GM18951 (cell line): ENCODE data around the gene PEPD.

Experiments
- POLR2A ChIP-seq: IDR thresholded peaks from 4 replicates; pipeline ENCODE4 v1.6.1; 2011; ENCODE audit warnings: mild to moderate bottlenecking; ENCODE audit not compliant: insufficient read length, insufficient read depth; ENCODE audit errors: extremely low read depth
- in situ Hi-C: fragments of 300-500 bp; cut with MboI; formaldehyde crosslinking; loops from one replicate; pipeline ENCODE4 v1.12.0; 2022; ENCODE audit warnings: low sequenced_read_pairs, mixed read lengths, inconsistent platforms; ENCODE audit not compliant: unreplicated experiment

Gene PEPD

GRCh38 chr19:33368074-33368864 lies 153.3 kb downstream of the PEPD start:
- in situ Hi-C loops, result no loop called here
- TF ChIP-seq POLR2A, result no peak

- no peak for TF ChIP-seq POLR2A
- in situ Hi-C loops, result no loop called here
These were observed 154.7 kb downstream of the PEPD start for GRCh38 chr19:33366897-33367296.

DNA sequence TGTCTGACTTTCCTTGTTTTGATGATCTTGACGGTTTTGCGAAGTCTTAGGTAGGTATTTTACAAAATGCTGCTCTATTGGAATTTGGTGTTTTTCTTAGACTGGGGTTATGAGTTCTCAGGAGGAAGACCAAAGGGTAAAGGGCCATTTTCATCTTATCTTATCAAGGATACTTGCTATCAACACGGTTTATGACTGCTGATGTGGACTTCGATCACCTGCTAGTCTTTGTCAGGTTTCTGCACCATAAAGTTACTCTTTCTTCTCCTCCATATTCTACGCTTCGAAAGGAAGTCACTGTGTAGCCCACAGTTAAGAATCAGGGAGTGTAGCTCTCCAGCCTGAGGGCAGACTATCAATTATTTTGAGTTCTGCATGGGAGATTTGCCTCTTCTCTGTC lies 155.5 kb downstream of the PEPD start:
- TF ChIP-seq POLR2A, result no peak
- in situ Hi-C loops, result no loop called here

DNA sequence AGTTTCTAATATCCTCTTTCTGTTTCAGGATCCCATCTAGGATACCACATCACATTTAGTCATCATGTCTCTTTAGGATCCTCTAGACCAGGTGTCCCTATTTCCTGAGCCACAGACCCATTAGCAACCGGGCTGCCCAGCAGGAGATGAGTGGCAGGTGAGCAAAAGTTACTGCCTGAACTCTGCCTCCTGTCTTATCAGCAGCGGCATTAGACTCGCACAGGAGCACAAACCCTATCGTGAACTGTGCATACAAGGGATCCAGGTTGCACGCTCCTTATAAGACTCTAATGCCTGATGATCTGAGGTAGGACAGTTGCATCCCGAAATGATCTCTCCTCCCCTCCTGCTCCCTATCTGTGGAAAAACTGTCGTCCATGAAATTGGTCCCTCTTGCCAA lies 155.9 kb downstream of the PEPD start:
- in situ Hi-C loops, result no loop called here
- TF ChIP-seq POLR2A, result no peak

- in situ Hi-C loops, result no loop called here
- no peak for TF ChIP-seq POLR2A
These were observed 158.1 kb downstream of the PEPD start for GRCh38 chr19:33363476-33363875.

- no peak for TF ChIP-seq POLR2A
- in situ Hi-C loops, result no loop called here
These were observed 158.9 kb downstream of the PEPD start for GRCh38 chr19:33362508-33363228.

GRCh38 chr19:33359581-33359980 lies 162.0 kb downstream of the PEPD start:
- TF ChIP-seq POLR2A, result no peak
- in situ Hi-C loops, result no loop called here

DNA sequence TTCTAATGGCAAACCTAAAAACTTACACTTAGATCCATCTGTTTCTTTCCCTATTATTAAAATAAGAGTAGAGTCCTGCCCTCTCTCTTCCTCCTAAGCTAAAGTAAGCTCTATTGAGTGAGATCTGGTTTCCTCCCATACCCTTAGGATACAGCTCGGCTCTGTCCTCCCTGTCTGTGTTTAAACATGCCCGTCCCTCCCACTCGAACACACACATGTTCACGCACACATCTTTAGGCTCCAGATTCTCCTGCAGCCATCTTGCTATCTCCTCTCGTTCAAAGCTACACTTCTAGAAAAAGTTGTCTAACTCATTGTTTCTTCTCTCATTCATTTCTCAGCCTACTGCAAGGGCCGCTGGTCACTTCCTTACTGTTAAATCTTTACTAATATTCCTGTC lies 163.2 kb downstream of the PEPD start:
- in situ Hi-C loops, result no loop called here

GRCh38 chr19:33357556-33357955 lies 164.0 kb downstream of the PEPD start:
- in situ Hi-C loops, result no loop called here
- no peak for TF ChIP-seq POLR2A

More for the DNA sequence above, 163.2 kb downstream of the PEPD start:
- no peak for TF ChIP-seq POLR2A

DNA sequence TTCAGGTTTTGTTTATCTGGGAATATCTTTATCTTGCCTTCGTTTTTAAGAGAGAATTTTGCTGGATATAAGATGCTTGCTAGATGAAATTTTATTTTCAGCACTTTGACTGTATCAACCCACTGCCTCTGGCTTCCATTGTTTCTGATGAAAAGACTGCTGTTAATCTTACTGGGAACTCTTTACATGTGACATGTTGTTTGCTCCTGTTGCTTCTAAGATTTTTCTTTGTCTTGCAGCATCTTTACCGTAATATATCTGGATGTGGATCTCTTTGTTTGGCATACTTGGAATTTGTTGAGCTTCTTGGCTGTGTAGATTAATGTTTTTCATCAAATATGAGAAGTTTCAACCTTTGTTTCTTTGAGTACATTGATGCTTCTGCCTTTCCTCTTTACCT lies 166.1 kb downstream of the PEPD start:
- TF ChIP-seq POLR2A, result no peak
- in situ Hi-C loops, result no loop called here

GRCh38 chr19:33350538-33351309 lies 170.9 kb downstream of the PEPD start:
- TF ChIP-seq POLR2A, result no peak
- in situ Hi-C loops, result no loop called here

DNA sequence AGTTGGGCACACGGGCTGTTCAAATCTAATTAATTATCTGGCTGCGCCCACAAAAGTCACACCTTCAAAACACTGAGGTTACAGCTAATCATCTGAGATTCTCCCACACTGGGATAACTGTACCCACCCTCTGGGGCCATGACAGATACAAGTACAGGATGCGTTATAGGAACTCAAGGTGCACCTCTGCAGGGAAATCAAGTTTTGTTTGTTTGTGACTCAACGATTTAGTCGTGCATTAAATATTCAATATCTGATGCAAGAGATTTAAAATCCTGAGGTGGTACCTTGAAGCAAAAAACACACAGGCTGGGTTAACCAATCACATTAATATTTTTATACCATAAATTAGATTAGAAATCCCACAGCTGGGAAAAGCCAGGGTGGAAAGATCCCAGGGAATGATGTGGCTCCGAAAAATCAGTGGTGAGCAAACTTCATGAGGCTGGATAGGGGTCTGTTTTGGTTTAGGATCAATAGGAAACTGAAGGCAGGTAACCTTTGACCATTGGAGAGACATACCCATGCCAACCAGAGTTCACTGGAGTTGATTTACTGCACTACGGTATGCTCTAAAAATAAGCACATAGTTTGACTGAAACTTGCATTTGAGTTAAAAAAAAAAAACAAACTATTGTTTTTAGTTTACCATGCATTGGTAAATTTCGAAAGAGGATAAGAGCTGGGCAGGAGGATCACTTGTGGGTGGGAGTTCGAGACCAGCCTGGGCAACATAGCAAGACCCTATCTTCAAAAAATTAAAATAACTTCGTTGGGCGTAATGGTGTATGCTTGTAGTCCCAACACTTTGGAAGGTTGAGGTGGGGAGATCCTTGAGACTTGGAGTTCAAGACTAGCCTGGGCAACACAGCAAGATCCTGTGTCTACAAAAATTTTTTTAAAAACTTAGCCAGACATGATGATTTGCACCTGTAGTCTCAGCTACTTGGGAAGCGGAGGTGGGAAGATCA lies 172.0 kb downstream of the PEPD start:
- no peak for TF ChIP-seq POLR2A
- in situ Hi-C loops, result no loop called here
